Ectodermal cell (in vitro differentiated cells): ENCODE data around the gene DYNC1I1.

Experiments
- H3K27ac ChIP-seq: 2 replicates; pipeline ENCODE4 v1.7.0; 2013; ENCODE audit warnings: mild to moderate bottlenecking, low read depth, low read length; ENCODE audit not compliant: insufficient read depth, poor library complexity, severe bottlenecking
- H3K27me3 ChIP-seq: 2 replicates; pipeline ENCODE4 v1.7.0; 2013; ENCODE audit warnings: mild to moderate bottlenecking, low read length; ENCODE audit not compliant: insufficient read depth, control insufficient read depth, poor library complexity, severe bottlenecking
- H3K36me3 ChIP-seq: one replicate; pipeline ENCODE4 v1.7.0; 2013; ENCODE audit warnings: low read length; ENCODE audit not compliant: control insufficient read depth, insufficient read depth
- H3K4me1 ChIP-seq: one replicate; pipeline ENCODE4 v1.7.0; 2013; ENCODE audit warnings: low read length; ENCODE audit not compliant: control insufficient read depth, insufficient read depth
- H3K4me3 ChIP-seq: 2 replicates; pipeline ENCODE4 v1.7.0; 2013; ENCODE audit warnings: low read depth, low read length, control low read depth; ENCODE audit not compliant: insufficient read depth
- H3K9me3 ChIP-seq: 2 replicates; pipeline ENCODE4 v1.7.0; 2013; ENCODE audit warnings: mild to moderate bottlenecking, low read length, moderate library complexity; ENCODE audit not compliant: control insufficient read depth
- WGBS, 2 experiments: methylation state at CpG; one replicate each; pipeline ENCODE4 v1.1.7; 2013; ENCODE audit warnings: missing lambda C conversion rate in 2 of 2; 5-methylcytosine and 5-hydroxymethylcytosine counted together

The DYNC1I1 gene

GRCh38 chr7:96026010-96026409, 253.7 kb downstream of the DYNC1I1 start:
- 95 to 100% methylated on average over 1 to 2 of the region's 2 CpGs for WGBS, 2 experiments
- Histone ChIP-seq H3K27ac (no peak overlapping the region), H3K27me3 (no peaks in the 10 kb centered on the region)

GRCh38 chr7:96026611-96027010, 254.3 kb downstream of the DYNC1I1 start:
- H3K27ac ChIP-seq: no peak overlapping the region
- WGBS, 2 experiments: 81 to 87% methylated on average over 1 of the region's 1 CpG
- no peaks in the 10 kb centered on the region for H3K9me3 ChIP-seq
- no peaks in the 10 kb centered on the region for H3K27me3 ChIP-seq
- H3K4me3 ChIP-seq: no peak overlapping the region
- H3K4me1 ChIP-seq: no peaks in the 10 kb centered on the region
- H3K36me3 ChIP-seq: no peaks in the 10 kb centered on the region

More at GRCh38 chr7:96026010-96026409, 253.7 kb downstream of the DYNC1I1 start:
- no peaks in the 10 kb centered on the region for H3K9me3 ChIP-seq
- no peak overlapping the region for H3K4me3 ChIP-seq
- no peaks in the 10 kb centered on the region for H3K36me3 ChIP-seq
- no peaks in the 10 kb centered on the region for H3K4me1 ChIP-seq

GRCh38 chr7:96028729-96029128, 256.4 kb downstream of the DYNC1I1 start:
- H3K4me3 ChIP-seq: no peak overlapping the region
- no peaks in the 10 kb centered on the region for H3K27me3 ChIP-seq
- no peaks in the 10 kb centered on the region for H3K36me3 ChIP-seq
- H3K9me3 ChIP-seq: no peaks in the 10 kb centered on the region
- no peaks in the 10 kb centered on the region for H3K4me1 ChIP-seq
- no peak overlapping the region for H3K27ac ChIP-seq
- 92 to 93% methylated on average over 1 of the region's 1 CpG for WGBS, 2 experiments

GRCh38 chr7:96033009-96033598, 260.8 kb downstream of the DYNC1I1 start:
- 90 to 100% methylated on average over 4 of the region's 4 CpGs for WGBS, 2 experiments
- no peaks in the 10 kb centered on the region for H3K4me1 ChIP-seq

GRCh38 chr7:96034940-96035727, 262.8 kb downstream of the DYNC1I1 start:
- Histone ChIP-seq H3K9me3 (no peaks in the 10 kb centered on the region), H3K36me3 (no peaks in the 10 kb centered on the region), H3K27ac (no peak overlapping the region), H3K4me3 (no peak overlapping the region), H3K27me3 (no peaks in the 10 kb centered on the region), H3K4me1 (no peaks in the 10 kb centered on the region)
- 86 to 89% methylated on average over 11 of the region's 11 CpGs for WGBS, 2 experiments

More at GRCh38 chr7:96033009-96033598, 260.8 kb downstream of the DYNC1I1 start:
- no peaks in the 10 kb centered on the region for H3K27me3 ChIP-seq
- H3K4me3 ChIP-seq: no peak overlapping the region
- no peaks in the 10 kb centered on the region for H3K9me3 ChIP-seq
- no peaks in the 10 kb centered on the region for H3K36me3 ChIP-seq
- H3K27ac ChIP-seq: no peak overlapping the region

- no peaks in the 10 kb centered on the region for H3K9me3 ChIP-seq
- no peak overlapping the region for H3K27ac ChIP-seq
- H3K36me3 ChIP-seq: no peaks in the 10 kb centered on the region
- no peak overlapping the region for H3K4me3 ChIP-seq
- H3K27me3 ChIP-seq: no peaks in the 10 kb centered on the region
- no peaks in the 10 kb centered on the region for H3K4me1 ChIP-seq
- WGBS, 2 experiments: 69 to 70% methylated on average over 3 of the region's 3 CpGs
Observed at GRCh38 chr7:96040250-96040772, 268.0 kb downstream of the DYNC1I1 start.

GRCh38 chr7:96041171-96041570, 268.8 kb downstream of the DYNC1I1 start:
- no peaks in the 10 kb centered on the region for H3K36me3 ChIP-seq
- H3K27me3 ChIP-seq: no peaks in the 10 kb centered on the region
- 88 to 100% methylated on average over 1 of the region's 1 CpG for WGBS, 2 experiments
- H3K27ac ChIP-seq: no peak overlapping the region
- no peak overlapping the region for H3K4me3 ChIP-seq
- H3K4me1 ChIP-seq: no peaks in the 10 kb centered on the region
- H3K9me3 ChIP-seq: no peaks in the 10 kb centered on the region

- 94 to 95% methylated on average over 3 of the region's 3 CpGs for WGBS, 2 experiments
- H3K27ac ChIP-seq: no peak overlapping the region
- H3K36me3 ChIP-seq: no peaks in the 10 kb centered on the region
Observed at GRCh38 chr7:96045181-96045580, 272.8 kb downstream of the DYNC1I1 start.

GRCh38 chr7:96045919-96046318, 273.6 kb downstream of the DYNC1I1 start:
- WGBS, 2 experiments: 67 to 90% methylated on average over 3 to 4 of the region's 4 CpGs
- H3K4me1 ChIP-seq: no peaks in the 10 kb centered on the region
- H3K9me3 ChIP-seq: no peaks in the 10 kb centered on the region
- H3K4me3 ChIP-seq: no peak overlapping the region
- H3K27me3 ChIP-seq: no peaks in the 10 kb centered on the region
- H3K27ac ChIP-seq: no peak overlapping the region
- no peaks in the 10 kb centered on the region for H3K36me3 ChIP-seq

More at GRCh38 chr7:96045181-96045580, 272.8 kb downstream of the DYNC1I1 start:
- Histone ChIP-seq H3K9me3 (no peaks in the 10 kb centered on the region), H3K4me1 (no peaks in the 10 kb centered on the region), H3K4me3 (no peak overlapping the region), H3K27me3 (no peaks in the 10 kb centered on the region)

- no peaks in the 10 kb centered on the region for H3K27me3 ChIP-seq
- H3K36me3 ChIP-seq: no peaks in the 10 kb centered on the region
- no peak overlapping the region for H3K27ac ChIP-seq
- H3K9me3 ChIP-seq: no peaks in the 10 kb centered on the region
- no peaks in the 10 kb centered on the region for H3K4me1 ChIP-seq
- H3K4me3 ChIP-seq: no peak overlapping the region
Observed at GRCh38 chr7:96052289-96052688, 279.9 kb downstream of the DYNC1I1 start.
